GM12872 (cell line): ENCODE measurements around the gene CEP85L.

ENCODE experiments used
- CTCF ChIP-seq: IDR thresholded peaks from 3 replicates; pipeline ENCODE4 v1.5.1; 2011; ENCODE audit warnings: low read depth, mild to moderate bottlenecking, low read length, moderate library complexity; ENCODE audit not compliant: insufficient read depth

Gene CEP85L

GRCh38 chr6:118646977-118647376 is 4.4 kb downstream of the CEP85L start:
- TF ChIP-seq CTCF, result no peak

GRCh38 chr6:118645395-118645794 is 6.0 kb downstream of the CEP85L start:
- no peak for TF ChIP-seq CTCF

- no peak for TF ChIP-seq CTCF
Observed at GRCh38 chr6:118644007-118644406, 7.4 kb downstream of the CEP85L start.

- TF ChIP-seq CTCF, result no peak
Observed at GRCh38 chr6:118641042-118641441, 10.3 kb downstream of the CEP85L start.

GRCh38 chr6:118639054-118639964 is 12.1 kb downstream of the CEP85L start:
- TF ChIP-seq CTCF, result no peak

GRCh38 chr6:118638288-118638687 is 13.1 kb downstream of the CEP85L start:
- TF ChIP-seq CTCF, result no peak

- no peak for TF ChIP-seq CTCF
Observed at GRCh38 chr6:118635909-118636735, 15.3 kb downstream of the CEP85L start.
